GM19468 (cell line): ENCODE results near the gene PTEN.

Source experiments
- ATAC-seq: cut with Tn5 transposase; IDR thresholded peaks from one replicate; pipeline ENCODE4 v1.9.1; 2021; ENCODE audit warnings: mild to moderate bottlenecking, moderate library complexity, moderate number of reproducible peaks; ENCODE audit not compliant: unreplicated experiment; ENCODE audit errors: extremely low read depth

The PTEN gene

GRCh38 chr10:87960230-87960629 lies 96.8 kb downstream of the PTEN start:
- ATAC-seq: no peak

GRCh38 chr10:87961314-87961713 lies 97.9 kb downstream of the PTEN start:
- ATAC-seq: no peak

GRCh38 chr10:87966459-87966858 lies 103.0 kb downstream of the PTEN start:
- ATAC-seq: no peak

GRCh38 chr10:87973635-87974034 lies 110.2 kb downstream of the PTEN start:
- ATAC-seq: no peak

- ATAC-seq: no peak
Measured at GRCh38 chr10:87974130-87974529, 110.7 kb downstream of the PTEN start.

GRCh38 chr10:87974769-87975168 lies 111.3 kb downstream of the PTEN start:
- ATAC-seq: no peak

GRCh38 chr10:87976101-87976743 lies 112.8 kb downstream of the PTEN start:
- ATAC-seq: no peak

GRCh38 chr10:87978166-87978565 lies 114.7 kb downstream of the PTEN start:
- ATAC-seq: no peak

- ATAC-seq: no peak
Measured at GRCh38 chr10:87979847-87980246, 116.4 kb downstream of the PTEN start.

GRCh38 chr10:87983716-87984115 lies 120.3 kb downstream of the PTEN start:
- ATAC-seq: no peak

GRCh38 chr10:87987206-87987605 lies 123.8 kb downstream of the PTEN start:
- ATAC-seq: no peak

- no peak for ATAC-seq
Measured at GRCh38 chr10:87991946-87992345, 128.5 kb downstream of the PTEN start.

- no peak for ATAC-seq
Measured at GRCh38 chr10:88004451-88004850, 141.0 kb downstream of the PTEN start.

- no peak for ATAC-seq
Measured at GRCh38 chr10:88006261-88006660, 142.8 kb downstream of the PTEN start.

- ATAC-seq: no peak
Measured at GRCh38 chr10:88008866-88009470, 145.5 kb downstream of the PTEN start.

GRCh38 chr10:88012641-88013040 lies 149.2 kb downstream of the PTEN start:
- no peak for ATAC-seq

GRCh38 chr10:88017781-88018180 lies 154.4 kb downstream of the PTEN start:
- ATAC-seq: no peak

GRCh38 chr10:88019753-88020152 lies 156.3 kb downstream of the PTEN start:
- no peak for ATAC-seq
